ENCODE measurements around the gene GRIN1.
A peak's percentile ranks its signal among the peaks of the same experiment; 100 is the strongest.

Gene GRIN1

GRCh38 chr9:137161558-137162486 lies 22.9 kb downstream of the GRIN1 start:
- Histone ChIP-seq H3K4me3 (no peak overlapping the region), H3K27ac (no peak overlapping the region), H3K36me3 (peaks cover 0 to 11% (median 0%) of the 10 kb centered on the region in 11 experiments; a peak in 2 of 22 replicates), H3K4me2 (no peak overlapping the region), H3K4me1 (peaks cover 6 to 66% (median 54%) of the 10 kb centered on the region in 10 experiments), H3K9ac (no peak overlapping the region), H3K27me3 (peaks cover 0 to 30% (median 11%) of the 10 kb centered on the region in 11 experiments; a peak in 15 of 22 replicates), H3K9me3 (replicated peaks in 1 of 11) (no peaks in the 10 kb centered on the region), H4K20me1 (peaks cover 0 to 50% (median 21%) of the 10 kb centered on the region in 11 experiments; a peak in 15 of 22 replicates)
- no peak for TF ChIP-seq Cebpa-rat (IDR thresholded peaks at IDR 0.05)

GRCh38 chr9:137162505-137163364 lies 23.8 kb downstream of the GRIN1 start:
- no peaks in the 10 kb centered on the region for H3K9me3 ChIP-seq (replicated peaks in 1 of 11)
- no peak for TF ChIP-seq Cebpa-rat (IDR thresholded peaks at IDR 0.05)
- no peak overlapping the region for H3K9ac ChIP-seq
- H3K4me3 ChIP-seq = no peak overlapping the region
- H3K4me2 ChIP-seq = no peak overlapping the region
- peaks cover 6 to 68% (median 57%) of the 10 kb centered on the region in 10 experiments for H3K4me1 ChIP-seq
- peaks cover 0 to 11% (median 0%) of the 10 kb centered on the region in 11 experiments; a peak in 2 of 22 replicates for H3K36me3 ChIP-seq
- peaks cover 0 to 40% (median 18%) of the 10 kb centered on the region in 11 experiments; a peak in 15 of 22 replicates for H3K27me3 ChIP-seq
- peaks cover 0 to 55% (median 24%) of the 10 kb centered on the region in 11 experiments; a peak in 15 of 22 replicates for H4K20me1 ChIP-seq
- no peak overlapping the region for H3K27ac ChIP-seq

GRCh38 chr9:137163365-137163715 lies 24.4 kb downstream of the GRIN1 start:
- Histone ChIP-seq H3K4me1 (peaks cover 11 to 67% (median 56%) of the 10 kb centered on the region in 10 experiments), H3K4me3 (no peak overlapping the region), H4K20me1 (peaks cover 0 to 55% (median 24%) of the 10 kb centered on the region in 11 experiments; a peak in 15 of 22 replicates), H3K9me3 (replicated peaks in 1 of 11) (no peaks in the 10 kb centered on the region), H3K27ac (no peak overlapping the region), H3K36me3 (peaks cover 0 to 11% (median 0%) of the 10 kb centered on the region in 11 experiments; a peak in 2 of 22 replicates), H3K9ac (no peak overlapping the region), H3K4me2 (no peak overlapping the region), H3K27me3 (peaks cover 0 to 46% (median 18%) of the 10 kb centered on the region in 11 experiments; a peak in 15 of 22 replicates)
- no peak for TF ChIP-seq Cebpa-rat (IDR thresholded peaks at IDR 0.05)

GRCh38 chr9:137163805-137164204 lies 24.9 kb downstream of the GRIN1 start:
- H3K27ac ChIP-seq = no peak overlapping the region
- H3K4me1 ChIP-seq = peaks cover 7 to 66% (median 55%) of the 10 kb centered on the region in 10 experiments
- 0 out of 22 replicates have a peak overlapping the region, but pooled peaks of 1 of the 11 experiments have one; percentile 16 for H3K4me2 ChIP-seq
- H3K27me3 ChIP-seq = peaks cover 0 to 50% (median 18%) of the 10 kb centered on the region in 11 experiments; a peak in 15 of 22 replicates
- H3K9me3 ChIP-seq (replicated peaks in 1 of 11) = no peaks in the 10 kb centered on the region
- peaks cover 0 to 11% (median 0%) of the 10 kb centered on the region in 11 experiments; a peak in 2 of 22 replicates for H3K36me3 ChIP-seq
- no peak for TF ChIP-seq Cebpa-rat (IDR thresholded peaks at IDR 0.05)
- no peak overlapping the region for H3K9ac ChIP-seq
- H4K20me1 ChIP-seq = peaks cover 0 to 58% (median 24%) of the 10 kb centered on the region in 11 experiments; a peak in 15 of 22 replicates
- H3K4me3 ChIP-seq = no peak overlapping the region

GRCh38 chr9:137164370-137165249 lies 25.7 kb downstream of the GRIN1 start:
- Histone ChIP-seq H3K9me3 (replicated peaks in 1 of 11) (no peaks in the 10 kb centered on the region), H3K4me2 (peak overlapping the region in 5 of 11 experiments; percentile 16 to 31 (median 26); a peak in 8 of 22 replicates), H4K20me1 (peaks cover 0 to 61% (median 20%) of the 10 kb centered on the region in 11 experiments; a peak in 15 of 22 replicates), H3K4me3 (no peak overlapping the region), H3K27ac (no peak overlapping the region), H3K9ac (no peak overlapping the region), H3K27me3 (peaks cover 0 to 53% (median 18%) of the 10 kb centered on the region in 11 experiments; a peak in 16 of 22 replicates), H3K36me3 (peaks cover 0 to 11% (median 0%) of the 10 kb centered on the region in 11 experiments; a peak in 2 of 22 replicates), H3K4me1 (peaks cover 11 to 66% (median 55%) of the 10 kb centered on the region in 10 experiments)
- no peak for TF ChIP-seq Cebpa-rat (IDR thresholded peaks at IDR 0.05)

- H3K9me3 ChIP-seq (replicated peaks in 1 of 11) = no peaks in the 10 kb centered on the region
- H3K27ac ChIP-seq = no peak overlapping the region
- H3K4me3 ChIP-seq = no peak overlapping the region
- peak overlapping the region in 3 of 11 experiments; percentile 10 to 44 (median 31); a peak in 2 of 22 replicates for H3K9ac ChIP-seq
- H4K20me1 ChIP-seq = peaks cover 0 to 55% (median 20%) of the 10 kb centered on the region in 11 experiments; a peak in 16 of 22 replicates
- H3K27me3 ChIP-seq = peaks cover 0 to 54% (median 18%) of the 10 kb centered on the region in 11 experiments; a peak in 16 of 22 replicates
- H3K36me3 ChIP-seq = peaks cover 0 to 11% (median 0%) of the 10 kb centered on the region in 11 experiments; a peak in 2 of 22 replicates
- H3K4me1 ChIP-seq = peaks cover 17 to 66% (median 56%) of the 10 kb centered on the region in 10 experiments
- H3K4me2 ChIP-seq = peak overlapping the region in 8 of 11 experiments; percentile 96 to 100 (median 100); a peak in 15 of 22 replicates
- no peak for TF ChIP-seq Cebpa-rat (IDR thresholded peaks at IDR 0.05)
These were observed 26.4 kb downstream of the GRIN1 start for GRCh38 chr9:137165250-137165836.

Measured in BLaER1 treated with 17β-estradiol and CSF1 and Interleukin-3, amounts not matched to agents 10 nM and 100 nM (cell line).